RPMI7951 (cell line): ENCODE results near the gene FGFR3. TPM values are rescaled to one million over a fixed set of nuclear protein-coding genes. Genes with fewer than 3 reads are reported as not detected.
A peak's percentile ranks its signal among the peaks of the same experiment; 100 is the strongest.

Source experiments
- DNase-seq: peaks from one replicate; pipeline ENCODE4 v3.0.0-alpha.2; 2012; ENCODE audit warnings: low read depth
- total RNA-seq: library from RNA; depleted of rRNA; stranded (reverse); fragments of >200 nt; shearing (Covaris generic); gene quantifications from 2 replicates; pipeline ENCODE4 v1.2.3, GENCODE V29; 2014

FGFR3 gene
- total RNA-seq, 1 experiment from 2014 or later: not detected

DNA sequence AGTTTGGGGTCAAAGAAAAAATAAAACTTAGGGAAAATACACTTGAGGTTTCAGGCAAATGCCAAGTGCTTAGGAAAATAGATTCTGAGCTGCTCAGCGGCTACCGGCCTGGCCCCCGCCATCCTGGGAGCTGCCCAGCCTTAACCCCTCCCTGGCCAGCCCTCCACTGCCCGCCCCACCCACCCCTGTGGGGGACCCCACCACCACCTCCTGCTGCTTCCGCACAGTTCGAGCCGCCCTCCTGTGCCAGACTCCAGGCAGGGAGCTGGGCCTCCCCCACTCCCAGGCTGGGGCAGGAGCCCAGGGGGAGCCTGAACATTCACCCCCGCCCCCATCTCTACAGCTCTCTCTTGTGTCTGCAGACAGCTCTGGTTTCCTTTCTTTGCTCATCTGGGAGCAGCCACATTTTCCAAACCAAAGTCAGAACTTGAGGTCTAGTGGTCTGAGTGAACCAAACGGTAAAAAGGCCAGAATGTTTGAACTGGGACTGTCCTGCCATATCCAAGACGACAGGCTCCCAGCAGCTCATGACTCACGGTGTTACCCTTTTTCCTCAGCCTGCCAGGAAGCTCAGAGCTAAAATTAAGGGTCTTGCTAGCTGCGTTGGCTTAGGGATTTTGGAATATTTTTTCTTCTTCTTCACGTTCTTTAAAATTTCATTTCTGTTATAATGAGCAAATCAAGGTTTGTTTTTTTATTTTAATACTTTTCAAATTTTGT is 4.7 kb upstream of the FGFR3 start:
- DNase-seq: no peak

DNA sequence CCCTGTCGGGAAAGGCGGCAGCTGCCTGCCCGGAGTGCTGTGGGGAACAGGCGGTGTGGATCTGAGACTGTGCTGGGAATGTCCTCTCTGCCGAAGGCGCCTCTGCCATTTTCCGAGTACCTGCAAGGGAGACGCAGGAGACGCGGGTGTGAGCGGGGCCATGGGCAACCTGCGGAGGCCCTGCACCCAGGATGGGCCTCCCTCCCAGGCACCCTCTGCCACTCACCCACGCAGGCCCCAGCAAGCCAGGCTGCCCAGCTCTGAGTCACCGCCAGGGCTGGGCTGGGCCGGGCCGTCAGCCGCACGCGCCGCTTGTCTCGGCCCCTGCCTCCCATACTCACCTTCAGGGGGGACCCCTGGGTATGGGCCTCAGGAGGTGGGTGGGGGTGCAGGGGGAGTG is 3.5 kb upstream of the FGFR3 start:
- no peak for DNase-seq

DNA sequence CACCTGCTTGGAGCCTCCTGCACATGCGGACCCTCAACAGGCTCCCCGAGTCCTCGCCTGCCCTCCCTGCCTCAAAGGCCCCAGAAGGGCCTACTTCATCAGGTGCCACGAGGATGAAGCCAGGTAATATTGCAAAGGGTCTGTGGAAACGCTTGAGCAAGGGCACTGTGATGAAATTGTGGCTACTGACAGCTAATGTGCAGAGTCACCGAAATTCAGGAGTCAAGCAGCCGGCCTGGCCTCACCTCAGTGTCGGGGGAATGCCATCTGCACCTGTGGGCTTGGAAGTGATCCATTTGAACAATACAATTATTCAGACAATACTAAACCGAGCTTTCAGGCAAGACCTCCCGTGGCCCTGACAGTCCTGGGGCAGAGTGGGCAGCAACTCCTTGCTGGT is 3.1 kb upstream of the FGFR3 start:
- DNase-seq: no peak

DNA sequence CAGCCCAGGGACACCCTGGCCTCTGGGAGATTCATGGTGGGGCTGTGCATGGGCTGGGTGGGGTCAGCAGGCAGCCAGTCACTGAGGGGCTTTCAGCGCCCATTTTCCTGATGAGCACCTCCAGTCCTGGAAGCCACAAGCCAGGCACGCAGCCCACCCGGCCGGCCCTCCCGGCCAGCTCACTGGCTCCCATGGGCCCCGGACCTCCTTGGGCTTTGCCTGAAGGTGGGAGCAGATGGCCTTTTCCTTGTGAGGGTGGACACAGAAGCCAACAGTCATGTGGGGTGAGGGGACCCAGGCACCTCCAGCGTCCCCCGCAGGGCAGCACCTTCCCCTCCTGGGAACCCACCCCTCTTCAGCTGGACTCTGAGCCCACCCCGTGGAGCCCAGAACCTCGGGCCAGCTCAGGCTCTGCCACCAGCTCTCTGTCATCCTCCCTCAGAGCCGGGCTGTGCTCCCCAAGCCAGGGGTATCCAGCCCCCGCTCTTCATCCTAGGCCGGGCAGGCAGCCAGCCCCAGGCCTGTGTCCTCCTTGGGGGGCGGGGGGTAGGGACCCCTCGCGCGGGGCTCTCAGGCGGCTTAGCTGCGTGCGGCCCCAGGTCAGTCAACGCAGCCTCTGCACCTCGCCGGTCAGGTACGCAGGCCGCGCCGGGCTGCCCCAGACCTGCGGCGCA is 798 bp upstream of the FGFR3 start:
- no peak for DNase-seq

DNA sequence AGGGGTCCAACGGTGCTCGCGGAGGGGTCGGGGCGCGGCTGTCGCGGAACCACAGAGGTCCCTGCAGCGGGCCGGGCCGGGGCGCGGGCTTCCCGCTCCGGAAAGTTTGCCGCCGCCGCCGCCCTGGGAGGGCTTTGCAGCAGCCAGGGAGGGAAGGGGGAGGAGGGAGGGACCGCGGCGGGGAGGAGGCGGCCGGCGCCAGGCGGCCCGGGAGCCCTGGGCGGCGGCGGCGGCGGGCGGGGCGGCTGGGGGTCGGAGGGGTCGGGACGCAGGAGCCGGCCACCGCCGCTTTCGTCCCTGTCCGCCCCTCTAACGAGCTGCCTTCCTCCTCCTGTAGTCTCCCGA is 375 bp downstream of the FGFR3 start:
- no peak for DNase-seq

DNA sequence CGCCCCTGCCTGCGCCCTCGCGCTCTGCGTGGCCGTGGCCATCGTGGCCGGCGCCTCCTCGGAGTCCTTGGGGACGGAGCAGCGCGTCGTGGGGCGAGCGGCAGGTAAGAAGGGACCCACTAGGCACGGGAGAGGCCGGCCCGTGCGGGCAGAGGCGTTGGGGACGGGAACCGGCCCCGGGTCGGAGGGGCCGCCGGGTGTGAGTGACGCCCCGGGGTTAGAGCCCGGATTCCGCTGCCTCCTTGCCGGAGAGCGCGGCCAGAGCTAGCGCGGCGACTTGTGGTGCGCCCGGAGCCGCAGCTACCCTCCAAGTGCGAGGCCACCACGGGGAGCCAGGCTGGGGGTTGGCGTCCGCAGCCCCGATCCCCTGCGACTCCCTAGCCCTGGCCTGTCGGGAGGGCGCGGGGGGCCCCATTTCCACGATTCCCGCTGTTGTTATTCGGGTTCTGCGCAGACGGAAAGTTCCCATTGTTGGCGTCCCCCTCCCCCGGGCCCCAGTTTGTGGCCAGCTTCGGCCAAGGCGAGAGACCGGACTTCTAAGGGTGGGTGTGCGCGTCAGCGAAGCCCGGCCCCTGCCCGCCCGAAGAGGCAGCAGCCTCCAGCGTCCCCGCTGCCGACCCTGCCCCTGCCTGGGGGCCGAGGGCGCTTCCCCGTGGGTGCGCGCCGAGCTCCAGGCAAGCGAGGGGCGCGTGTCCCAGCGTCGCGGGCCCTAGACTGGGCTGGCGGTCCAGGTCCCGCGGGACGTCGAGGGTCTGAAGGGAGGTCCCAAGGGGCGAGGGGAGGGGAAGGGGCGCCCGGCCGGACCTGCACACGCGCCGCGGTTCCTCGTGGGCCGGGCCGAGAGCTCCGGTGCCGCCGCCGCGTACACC is 1.1 kb downstream of the FGFR3 start:
- DNase-seq: no peak

DNA sequence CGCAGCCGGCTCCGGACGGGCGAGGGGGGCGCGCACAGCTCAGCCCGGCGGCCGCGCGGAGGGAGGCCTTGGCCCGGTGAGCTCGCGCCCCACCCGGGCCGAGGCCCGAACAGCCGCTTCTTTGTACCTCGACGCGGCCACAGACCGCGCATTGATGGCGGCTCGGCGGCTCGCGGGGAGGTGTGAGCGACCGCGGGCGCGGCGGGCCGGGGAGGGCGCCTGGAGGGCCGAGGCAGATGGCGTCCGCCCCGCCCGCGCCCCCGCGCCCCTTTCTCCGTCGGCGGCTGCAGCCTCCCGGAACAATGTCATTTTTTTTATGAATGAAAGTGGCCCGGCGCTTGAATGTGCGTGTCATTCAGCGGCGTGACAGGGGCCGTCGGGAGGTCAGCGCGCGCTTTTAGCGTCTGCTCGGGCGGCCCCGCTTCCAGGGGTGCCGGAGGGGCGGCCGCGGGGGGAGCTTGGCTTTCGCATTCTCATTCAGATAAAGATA is 1.8 kb downstream of the FGFR3 start:
- no peak for DNase-seq

DNA sequence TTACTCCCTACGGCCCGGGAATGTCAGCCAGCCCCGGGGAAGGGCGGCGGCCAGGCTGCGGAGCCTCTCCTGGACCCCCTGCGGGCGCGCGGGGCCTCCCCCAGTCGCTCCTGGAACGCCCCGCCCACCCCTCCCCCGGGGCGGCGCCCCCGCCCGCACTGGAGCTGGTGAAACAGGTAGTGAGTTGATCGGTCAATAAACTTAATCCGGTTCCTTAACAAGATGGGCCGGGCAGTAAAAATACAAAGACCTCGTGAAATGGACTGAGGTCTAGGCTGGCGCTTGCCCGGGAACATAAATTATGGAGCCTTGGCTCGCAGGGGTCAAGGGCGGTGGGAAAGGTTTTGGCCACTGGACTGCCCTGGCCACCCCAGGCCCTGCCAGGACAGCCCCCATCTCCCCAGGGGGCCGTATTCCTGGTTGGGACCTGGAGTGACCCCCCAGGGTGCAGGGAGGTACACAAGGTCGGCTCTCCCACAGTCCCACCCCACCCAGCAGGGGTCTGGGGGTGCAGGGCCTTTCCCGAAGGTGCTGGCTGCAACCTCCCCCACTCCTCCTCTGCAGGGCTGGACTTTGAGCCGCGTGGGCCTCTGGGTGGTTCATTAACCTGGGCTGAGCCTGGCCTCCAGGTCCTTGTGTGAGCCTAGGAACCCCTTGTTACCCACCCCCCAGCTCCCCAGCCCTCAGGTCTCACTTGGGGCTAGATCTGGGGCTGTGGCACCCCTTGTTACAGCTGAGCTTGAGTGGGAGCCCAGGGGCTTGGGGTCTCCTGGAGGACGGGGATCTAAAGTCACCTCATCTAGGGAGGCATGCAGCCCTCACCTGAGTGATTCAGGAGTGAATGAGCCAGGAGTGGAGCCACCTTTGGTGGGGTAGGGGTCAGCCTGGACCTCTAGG is 2.5 kb downstream of the FGFR3 start:
- DNase-seq: no peak

DNA sequence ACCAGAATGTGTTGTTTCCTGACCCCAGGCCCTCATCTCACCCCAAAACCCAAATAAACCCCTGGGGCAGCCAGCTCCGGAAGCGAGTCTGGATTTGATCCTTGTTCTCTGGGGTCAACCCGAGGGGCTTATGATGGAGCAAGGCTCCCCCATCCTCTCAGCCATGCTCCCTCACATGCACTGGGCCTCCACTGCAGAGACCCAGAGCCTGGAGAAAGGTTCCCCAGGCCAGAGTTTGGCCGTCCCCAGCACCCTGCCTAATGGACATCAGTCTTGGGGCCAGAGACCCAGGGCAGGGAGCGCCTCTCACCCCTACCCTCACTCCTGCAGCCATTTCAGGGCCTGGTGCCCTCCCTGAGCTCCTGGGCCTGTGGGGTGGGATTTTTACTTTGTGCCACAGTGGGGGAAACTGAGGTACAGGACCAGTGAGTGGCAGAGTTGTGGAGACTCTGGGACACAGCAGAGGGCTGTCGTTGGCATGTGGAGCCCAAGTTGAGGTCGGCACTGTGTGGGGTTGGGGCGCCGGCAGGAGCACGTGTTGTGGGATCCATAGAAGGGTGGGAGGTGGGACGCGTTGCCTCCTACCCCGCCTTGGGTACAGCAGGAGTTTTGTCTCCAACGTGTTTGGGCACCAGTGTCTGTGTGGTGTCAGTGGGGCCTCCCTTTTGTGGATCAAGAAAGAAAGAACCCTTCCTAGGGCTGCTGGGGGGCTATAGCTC is 3.6 kb downstream of the FGFR3 start:
- no peak for DNase-seq

DNA sequence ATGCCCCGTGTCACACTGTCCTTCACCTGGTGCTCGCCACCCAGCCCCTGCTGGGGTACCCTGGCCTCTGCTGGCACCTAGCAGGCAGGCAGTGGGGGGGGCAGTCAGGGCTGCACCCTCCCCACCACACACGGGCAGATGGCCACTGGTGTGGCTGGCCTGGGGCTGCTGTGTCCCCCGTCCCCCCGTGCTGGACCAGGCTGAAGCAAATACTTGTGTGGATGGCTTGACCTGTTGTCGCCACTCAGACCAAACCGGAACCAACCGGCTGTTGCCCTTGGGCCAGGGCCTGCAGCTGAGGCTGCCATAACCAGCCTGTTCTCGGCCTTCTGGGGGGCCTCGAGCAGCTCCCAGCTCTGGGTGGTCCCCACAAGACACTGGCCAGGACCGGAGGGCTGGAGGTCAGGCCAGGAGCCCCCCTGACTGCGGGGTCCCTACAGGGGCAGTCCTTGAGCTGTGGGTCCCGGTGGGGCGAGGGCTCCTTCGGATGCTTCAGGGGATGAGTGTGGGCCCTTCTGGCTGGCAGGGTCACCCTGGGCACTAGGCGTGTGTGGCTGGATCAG is 4.3 kb downstream of the FGFR3 start:
- DNase-seq: no peak

DNA sequence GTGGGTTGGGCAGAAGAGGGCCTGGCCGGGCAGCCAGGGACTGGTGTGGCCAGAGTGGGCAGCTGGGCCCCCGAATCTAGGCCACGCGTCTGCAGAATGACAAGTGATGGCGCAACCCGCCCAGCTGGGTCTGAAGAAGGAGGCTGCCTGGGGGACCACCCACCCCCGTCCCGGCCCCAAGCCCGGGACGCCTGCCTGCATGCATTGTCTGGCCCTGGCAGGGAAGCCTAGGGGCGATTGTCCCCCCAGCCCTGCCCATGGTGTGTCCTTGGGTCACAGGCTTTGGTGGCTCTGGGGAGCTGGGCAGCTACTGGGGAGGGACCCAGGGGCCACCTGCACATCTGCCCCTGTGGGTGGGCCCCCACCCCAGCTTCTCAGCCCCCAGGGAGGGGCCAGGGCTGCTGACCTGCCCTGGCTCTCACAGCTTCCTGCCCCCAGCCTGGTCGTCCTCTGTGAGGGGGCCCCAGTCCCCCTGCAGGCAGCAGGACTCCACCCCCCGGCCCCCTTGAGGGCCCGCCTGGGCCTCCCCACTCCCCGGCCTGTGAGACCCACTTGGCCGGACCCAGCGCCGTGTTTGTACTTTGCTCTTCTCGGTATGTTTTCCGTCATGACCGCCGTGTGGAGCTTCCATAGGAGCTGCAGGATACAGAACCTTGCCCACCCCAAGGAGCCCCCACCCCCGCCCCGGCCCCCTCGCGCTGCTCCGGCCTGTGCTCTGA is 4.9 kb downstream of the FGFR3 start:
- DNase-seq: no peak

DNA sequence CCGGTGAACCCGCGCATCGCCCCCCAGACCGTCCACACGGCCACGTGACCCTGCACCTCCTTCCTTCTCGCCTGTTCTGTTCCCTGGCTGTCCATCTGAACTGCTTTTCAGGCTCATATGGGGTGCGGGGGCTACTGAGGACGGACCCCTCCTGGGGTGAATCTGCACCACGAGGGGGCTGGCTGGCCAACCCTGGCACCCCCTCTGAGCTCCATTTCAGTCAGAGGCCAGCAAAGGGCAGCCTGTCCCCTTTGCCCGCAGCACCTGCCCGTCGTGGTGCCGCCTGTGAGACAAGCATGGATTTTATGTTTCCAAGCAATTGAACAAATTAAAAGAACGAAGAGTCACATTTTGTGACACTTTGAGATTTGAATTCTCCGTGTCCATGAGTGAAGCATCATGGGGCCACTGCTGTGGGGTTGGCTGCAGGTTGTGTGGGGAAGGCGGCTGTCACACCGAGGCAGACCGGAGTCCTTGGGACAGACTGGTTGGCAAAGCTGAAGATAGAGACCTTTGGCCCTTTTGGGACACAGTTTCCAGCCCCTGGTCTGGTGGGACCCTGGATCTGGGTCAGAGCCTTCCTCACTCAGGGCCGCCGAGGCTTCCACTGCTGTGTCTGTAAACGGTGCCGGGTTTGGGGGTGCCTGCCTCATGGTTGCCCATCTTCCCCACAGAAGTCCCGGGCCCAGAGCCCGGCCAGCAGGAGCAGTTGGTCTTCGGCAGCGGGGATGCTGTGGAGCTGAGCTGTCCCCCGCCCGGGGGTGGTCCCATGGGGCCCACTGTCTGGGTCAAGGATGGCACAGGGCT is 5.7 kb downstream of the FGFR3 start:
- DNase-seq: no peak

DNA sequence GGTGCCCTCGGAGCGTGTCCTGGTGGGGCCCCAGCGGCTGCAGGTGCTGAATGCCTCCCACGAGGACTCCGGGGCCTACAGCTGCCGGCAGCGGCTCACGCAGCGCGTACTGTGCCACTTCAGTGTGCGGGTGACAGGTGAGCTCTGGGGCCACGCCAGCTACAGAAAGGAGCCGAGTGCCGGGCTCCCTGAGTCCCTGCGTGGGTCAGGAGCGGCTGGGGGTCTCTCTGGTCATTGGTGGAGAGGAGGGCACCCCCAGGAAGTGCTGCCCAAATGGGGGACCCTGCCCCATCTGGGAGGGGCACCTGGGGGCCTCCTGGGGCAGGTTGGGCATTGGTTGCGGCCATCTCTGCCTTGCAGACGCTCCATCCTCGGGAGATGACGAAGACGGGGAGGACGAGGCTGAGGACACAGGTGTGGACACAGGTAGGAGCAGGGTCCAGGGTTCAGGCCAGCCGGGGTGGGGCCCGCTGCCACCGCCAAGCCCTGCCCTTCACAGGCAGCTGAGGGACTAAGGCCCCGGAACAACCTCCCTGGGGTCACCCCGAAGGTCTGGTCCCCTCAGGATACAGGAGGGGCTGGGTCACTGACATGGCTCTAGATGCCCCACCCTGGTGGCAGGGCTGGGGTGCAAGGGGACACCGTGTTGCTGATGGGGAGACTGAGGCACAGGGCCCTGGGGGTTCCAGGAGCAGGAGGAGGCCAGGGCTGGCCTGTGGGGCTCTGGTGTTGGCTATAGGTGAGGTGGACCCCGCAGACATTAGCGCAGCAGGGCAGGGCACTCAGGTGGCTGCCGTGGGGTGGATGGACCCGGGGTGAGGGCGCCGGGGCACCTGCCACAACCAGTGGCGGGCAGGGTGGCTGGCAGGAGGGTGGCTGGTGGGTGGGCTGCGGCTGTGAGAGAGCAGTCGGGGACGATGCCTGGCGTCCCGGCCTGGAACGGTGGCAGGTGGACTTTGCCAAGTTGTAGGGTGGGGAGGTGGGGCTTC is 6.6 kb downstream of the FGFR3 start:
- no peak for DNase-seq

DNA sequence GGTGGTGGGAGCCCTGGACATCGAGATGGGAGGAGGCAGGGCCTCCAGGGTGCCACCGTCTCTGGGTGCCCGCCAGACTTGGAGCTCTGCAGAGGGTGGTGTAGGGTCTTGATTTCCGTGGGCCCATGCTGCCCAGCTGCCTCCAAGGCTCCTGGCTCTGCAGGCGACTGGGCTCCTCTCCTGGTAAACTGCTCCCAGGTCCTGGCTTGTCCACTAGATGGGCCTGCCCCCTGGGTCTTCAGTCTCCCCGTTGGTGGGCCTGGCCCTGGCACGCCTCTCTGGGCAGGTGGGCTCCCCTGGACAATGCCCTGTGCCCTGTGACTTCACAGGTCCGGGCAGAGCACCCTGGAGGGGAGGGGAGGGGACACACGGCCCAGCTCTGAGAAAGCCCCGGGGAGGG is 7.7 kb downstream of the FGFR3 start:
- DNase-seq: no peak

DNA sequence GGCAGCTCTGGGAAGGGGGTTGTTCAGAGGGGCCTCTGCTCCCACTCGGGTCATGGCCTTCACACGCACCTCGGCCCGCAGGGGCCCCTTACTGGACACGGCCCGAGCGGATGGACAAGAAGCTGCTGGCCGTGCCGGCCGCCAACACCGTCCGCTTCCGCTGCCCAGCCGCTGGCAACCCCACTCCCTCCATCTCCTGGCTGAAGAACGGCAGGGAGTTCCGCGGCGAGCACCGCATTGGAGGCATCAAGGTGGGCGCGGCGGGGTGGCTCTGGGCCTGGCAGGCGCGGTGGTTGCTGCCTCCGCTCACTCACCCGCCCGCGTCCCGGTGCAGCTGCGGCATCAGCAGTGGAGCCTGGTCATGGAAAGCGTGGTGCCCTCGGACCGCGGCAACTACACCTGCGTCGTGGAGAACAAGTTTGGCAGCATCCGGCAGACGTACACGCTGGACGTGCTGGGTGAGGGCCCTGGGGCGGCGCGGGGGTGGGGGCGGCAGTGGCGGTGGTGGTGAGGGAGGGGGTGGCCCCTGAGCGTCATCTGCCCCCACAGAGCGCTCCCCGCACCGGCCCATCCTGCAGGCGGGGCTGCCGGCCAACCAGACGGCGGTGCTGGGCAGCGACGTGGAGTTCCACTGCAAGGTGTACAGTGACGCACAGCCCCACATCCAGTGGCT is 8.3 kb downstream of the FGFR3 start:
- no peak for DNase-seq

DNA sequence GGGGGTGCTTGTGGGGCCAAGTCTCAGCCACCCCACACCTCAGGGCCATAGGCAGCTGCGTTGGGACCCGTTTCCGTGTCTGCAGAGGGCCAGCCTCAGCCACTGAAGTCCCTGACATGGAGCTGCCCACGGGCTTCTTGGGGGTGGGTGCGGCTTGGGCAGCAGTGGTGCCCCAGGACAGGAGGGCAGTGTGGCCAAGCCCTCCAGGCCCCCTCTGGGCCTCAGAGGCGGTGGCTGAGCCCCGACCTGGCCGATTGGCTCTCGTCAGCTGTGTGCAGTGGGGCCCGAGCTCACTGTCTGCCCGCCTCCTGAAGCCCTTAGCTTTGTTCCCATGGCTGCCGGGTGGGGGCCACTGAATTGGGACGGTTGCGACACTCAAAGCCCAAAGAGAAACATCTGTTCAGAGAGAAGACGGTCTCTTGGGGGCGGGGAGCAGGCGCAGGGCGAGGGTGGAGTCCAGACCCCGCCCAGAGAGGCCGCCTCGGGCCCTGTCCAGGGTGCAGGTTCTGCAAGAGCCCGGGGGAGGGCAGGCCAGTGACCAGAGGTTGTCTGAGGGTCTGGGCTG is 9.1 kb downstream of the FGFR3 start:
- peak; percentile 24 for DNase-seq
